A549 (cell line): ENCODE results near the gene CTNND2. TPM values are rescaled to one million over a fixed set of nuclear protein-coding genes. Genes with fewer than 3 reads are reported as not detected.

ENCODE experiments used
- ATAC-seq, 2 experiments: fragments of 200-7000 bp in 1 of 2; fragments of >200 bp in 1 of 2; cut with Nextera tagmentation in 1 of 2; cut with Tn5 transposase in 1 of 2; 3 replicates each; pipeline versions ENCODE4 v1.8.0 to v1.9.1; 2018 to 2020; ENCODE audit warnings: mild to moderate bottlenecking in 1 of 2, moderate library complexity in 1 of 2
- CTCF ChIA-PET: fragments of 300-600 bp; sonication (Branson Sonifier 250); formaldehyde crosslinking; extraction: SDS; loops from one replicate; lab custom pipeline; 2021; ENCODE audit warnings: antibody characterized with exemption, inconsistent platforms; lab: Yijun Ruan, JAX
- POLR2A ChIA-PET: fragments of 350-600 bp; formaldehyde crosslinking; extraction: SDS; loops from one replicate; lab custom pipeline; 2021; ENCODE audit warnings: antibody characterized with exemption, inconsistent platforms; lab: Yijun Ruan, JAX
- DNase-seq, 2 experiments: peaks; one replicate each; pipeline versions ENCODE4 v3.0.0 to v3.0.0-alpha.2; 2011 to 2016; ENCODE audit warnings: low read depth in 1 of 2, low spot score in 1 of 2
- FAIRE-seq: peaks from 2 replicates; lab custom pipeline; 2011; peaks lifted over from hg19 to GRCh38; lab: Jason Lieb, UNC
- H3K27ac ChIP-seq, 2 experiments: fragments of >200 bp; sonication (Bioruptor Twin); formaldehyde crosslinking; 3 replicates each; pipeline ENCODE4 v1.5.1; 2016 to 2017
- H3K4me1 ChIP-seq: fragments of >200 bp; sonication (Bioruptor Twin); formaldehyde crosslinking; 3 replicates; pipeline ENCODE4 v1.6.1; 2016
- H3K4me2 ChIP-seq: fragments of >200 bp; sonication (Bioruptor Twin); formaldehyde crosslinking; 3 replicates; pipeline ENCODE4 v1.6.1; 2016
- H3K4me3 ChIP-seq: fragments of >200 bp; sonication (Bioruptor Twin); formaldehyde crosslinking; 3 replicates; pipeline ENCODE4 v1.5.1; 2016
- H3K9me3 ChIP-seq: fragments of >200 bp; sonication (Bioruptor Twin); formaldehyde crosslinking; 3 replicates; pipeline ENCODE4 v1.6.1; 2016
- BHLHE40 ChIP-seq: IDR thresholded peaks from 2 replicates; pipeline ENCODE4 v1.6.1; 2012; ENCODE audit warnings: low read depth, low read length, inconsistent platforms
- CBX2 ChIP-seq: fragments of 200-600 bp; sonication (generic); IDR thresholded peaks from 2 replicates; pipeline ENCODE4 v1.6.1; 2016; ENCODE audit warnings: low read depth, mild to moderate bottlenecking, borderline replicate concordance
- CHD4 ChIP-seq: fragments of 200-600 bp; sonication (generic); IDR thresholded peaks from 2 replicates; pipeline ENCODE4 v1.6.1; 2016; ENCODE audit warnings: antibody characterized with exemption, mild to moderate bottlenecking, borderline replicate concordance
- EHMT2 ChIP-seq: fragments of 200-600 bp; sonication (generic); IDR thresholded peaks from 2 replicates; pipeline ENCODE4 v1.6.1; 2016; ENCODE audit warnings: antibody characterized with exemption, low read depth, mild to moderate bottlenecking, moderate library complexity
- EP300 ChIP-seq, 2 experiments: fragments of >200 bp; sonication (Bioruptor Twin); formaldehyde crosslinking; IDR thresholded peaks; 2 replicates in 1 of 2; 3 replicates in 1 of 2; pipeline ENCODE4 v1.6.1; 2016 to 2017
- ESRRA ChIP-seq: fragments of 150-350 bp; IDR thresholded peaks from 2 replicates; pipeline ENCODE4 v1.6.1; 2014; ENCODE audit warnings: mild to moderate bottlenecking, low read length, borderline replicate concordance
- FOSL2 ChIP-seq, 2 experiments: fragments of 450-650 bp in 1 of 2; fragments of >200 bp in 1 of 2; sonication (Bioruptor Twin) in 1 of 2; formaldehyde crosslinking; IDR thresholded peaks; 2 replicates each; pipeline versions ENCODE4 v1.5.0 to v1.6.1; 2016 to 2020; ENCODE audit warnings: mild to moderate bottlenecking in 1 of 2, moderate library complexity in 1 of 2
- HDAC2 ChIP-seq: fragments of 200-600 bp; sonication (generic); IDR thresholded peaks from 2 replicates; pipeline ENCODE4 v1.6.1; 2016
- HOXA7 ChIP-seq: fragments of 250-450 bp; sonication (Bioruptor Pico); IDR thresholded peaks from 2 replicates; pipeline ENCODE4 v1.5.0; 2020; ENCODE audit warnings: mild to moderate bottlenecking, moderate library complexity
- JUN ChIP-seq, 2 experiments: fragments of >200 bp; sonication (Bioruptor Twin); formaldehyde crosslinking; IDR thresholded peaks; 2 replicates in 1 of 2; 3 replicates in 1 of 2; pipeline ENCODE4 v1.6.1; 2016 to 2017
- MAFK ChIP-seq: fragments of 450-650 bp; IDR thresholded peaks from 2 replicates; pipeline ENCODE4 v1.6.1; 2014; ENCODE audit not compliant: partially characterized antibody
- MAZ ChIP-seq: fragments of 150-350 bp; IDR thresholded peaks from 2 replicates; pipeline ENCODE4 v1.6.1; 2014; ENCODE audit warnings: antibody characterized with exemption, low read depth, low read length, borderline replicate concordance
- NPAS2 ChIP-seq: fragments of 250-450 bp; sonication (Bioruptor Pico); IDR thresholded peaks from 2 replicates; pipeline ENCODE4 v1.8.0; 2022; ENCODE audit warnings: mild to moderate bottlenecking, moderate library complexity, borderline replicate concordance
- NR3C1 ChIP-seq: fragments of >200 bp; sonication (Bioruptor Twin); formaldehyde crosslinking; IDR thresholded peaks from 3 replicates; pipeline ENCODE4 v1.6.1; 2017
- PHF8 ChIP-seq: fragments of 200-600 bp; sonication (generic); IDR thresholded peaks from 2 replicates; pipeline ENCODE4 v1.6.1; 2016; ENCODE audit warnings: low read depth, mild to moderate bottlenecking, antibody characterized with exemption, moderate library complexity, borderline replicate concordance
- POLR2A ChIP-seq: IDR thresholded peaks from 2 replicates; pipeline ENCODE4 v1.6.1; 2012; ENCODE audit warnings: mild to moderate bottlenecking, low read length
- RFX5 ChIP-seq: fragments of 450-650 bp; IDR thresholded peaks from 2 replicates; pipeline ENCODE4 v1.7.1; 2014; ENCODE audit warnings: antibody characterized with exemption, mild to moderate bottlenecking, moderate library complexity
- SMC3 ChIP-seq: fragments of >200 bp; sonication (Bioruptor Twin); formaldehyde crosslinking; IDR thresholded peaks from 3 replicates; pipeline ENCODE4 v1.6.1; 2018; ENCODE audit warnings: inconsistent platforms
- SREBF2 ChIP-seq: fragments of 450-650 bp; IDR thresholded peaks from 2 replicates; pipeline ENCODE4 v1.6.1; 2014; ENCODE audit warnings: mild to moderate bottlenecking, moderate library complexity
- TFCP2L1 ChIP-seq: fragments of 250-450 bp; sonication (Bioruptor Pico); IDR thresholded peaks from 2 replicates; pipeline ENCODE4 v1.5.0; 2021; ENCODE audit warnings: mild to moderate bottlenecking
- ZNF302 ChIP-seq: fragments of 250-450 bp; sonication (Bioruptor Pico); IDR thresholded peaks from 2 replicates; pipeline ENCODE4 v1.9.0; 2021; ENCODE audit warnings: inconsistent platforms, mild to moderate bottlenecking, moderate library complexity
- ZSCAN20 ChIP-seq: fragments of 250-450 bp; sonication (Bioruptor Pico); IDR thresholded peaks from 2 replicates; pipeline ENCODE4 v1.8.0; 2022; ENCODE audit warnings: mild to moderate bottlenecking, moderate library complexity
- WGBS: methylation state at CpG from one replicate; pipeline ENCODE4 v1.1.6; 2017; ENCODE audit errors: missing lambda C conversion rate; 5-methylcytosine and 5-hydroxymethylcytosine counted together
- polyA plus RNA-seq, 4 experiments: library from polyadenylated mRNA; depleted of rRNA in 3 of 4; stranded (reverse); fragments of >200 nt; fragmentation: RNase III in 1 of 4; extraction: RNeasy Plus Mini Kit Qiagen cat#74134 plus additional on column Dnase treatment in 1 of 4; gene quantifications; 2 replicates in 3 of 4; 3 replicates in 1 of 4; pipeline ENCODE4 v1.2.3, GENCODE V29; 2011 to 2017
- TF ChIP-seq, protein P1 (sequence below): IDR thresholded peaks from 2 replicates; pipeline ENCODE4 v1.6.1; 2012
- TF ChIP-seq, protein P2 (sequence below): fragments of 450-650 bp; IDR thresholded peaks from 2 replicates; pipeline ENCODE4 v1.6.1; 2014; ENCODE audit warnings: antibody characterized with exemption
- TF ChIP-seq, protein P3 (sequence below): fragments of >200 bp; sonication (Bioruptor Twin); formaldehyde crosslinking; IDR thresholded peaks from 3 replicates; pipeline ENCODE4 v1.6.1; 2016
- TF ChIP-seq, protein P4 (sequence below): IDR thresholded peaks from 2 replicates; pipeline ENCODE4 v1.6.1; 2012; ENCODE audit warnings: low read depth, borderline replicate concordance
- TF ChIP-seq, protein P5 (sequence below): fragments of 200-600 bp; sonication (generic); IDR thresholded peaks from 2 replicates; pipeline ENCODE4 v1.6.1; 2016; ENCODE audit warnings: antibody characterized with exemption, mild to moderate bottlenecking, moderate library complexity
- TF ChIP-seq, protein P6 (sequence below): fragments of >200 bp; sonication (Bioruptor Twin); formaldehyde crosslinking; IDR thresholded peaks from 3 replicates; pipeline ENCODE4 v1.5.1; 2016

CTNND2 gene
- polyA plus RNA-seq, 2 of the 4 experiments (the other 2 are of a cell fraction), result not detected

DNA sequence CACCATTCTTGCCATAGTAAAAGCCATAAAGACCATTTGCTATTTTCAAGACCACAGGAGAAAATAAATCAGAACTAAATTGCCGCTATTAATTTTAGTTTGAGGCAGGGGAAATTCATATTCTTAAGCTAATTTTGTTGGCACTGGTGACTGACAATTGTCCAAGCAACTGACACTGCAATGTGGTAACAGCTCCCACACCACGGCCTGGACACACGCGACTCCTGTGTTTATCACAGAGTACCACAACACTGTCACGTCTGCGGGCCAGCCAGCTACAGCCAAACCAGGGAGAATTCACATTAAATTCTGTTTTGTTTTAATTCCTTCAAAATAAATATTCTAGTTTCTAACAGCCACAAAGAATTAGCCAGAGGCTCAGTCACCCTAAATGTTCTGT, 481.9 kb downstream of the CTNND2 start:
- no peaks in the 10 kb centered on the region for H3K4me1 ChIP-seq
- no peaks in the 10 kb centered on the region for H3K9me3 ChIP-seq
- TF ChIP-seq, protein P1, sequence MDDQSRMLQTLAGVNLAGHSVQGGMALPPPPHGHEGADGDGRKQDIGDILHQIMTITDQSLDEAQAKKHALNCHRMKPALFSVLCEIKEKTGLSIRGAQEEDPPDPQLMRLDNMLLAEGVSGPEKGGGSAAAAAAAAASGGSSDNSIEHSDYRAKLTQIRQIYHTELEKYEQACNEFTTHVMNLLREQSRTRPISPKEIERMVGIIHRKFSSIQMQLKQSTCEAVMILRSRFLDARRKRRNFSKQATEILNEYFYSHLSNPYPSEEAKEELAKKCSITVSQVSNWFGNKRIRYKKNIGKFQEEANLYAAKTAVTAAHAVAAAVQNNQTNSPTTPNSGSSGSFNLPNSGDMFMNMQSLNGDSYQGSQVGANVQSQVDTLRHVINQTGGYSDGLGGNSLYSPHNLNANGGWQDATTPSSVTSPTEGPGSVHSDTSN, result no peak
- TF ChIP-seq RFX5 (no peak), MAZ (no peak), HDAC2 (no peak), CHD4 (no peak)
- WGBS, result 30% methylated on average over 6 of the region's 6 CpGs
- ChIA-PET CTCF (no interaction called here), POLR2A (no interaction called here)
- DNase-seq (no peak), FAIRE-seq (no peak), ATAC-seq (no peak)
- H3K27ac ChIP-seq, result no peak overlapping the region
- H3K4me3 ChIP-seq, result no peak overlapping the region
- H3K4me2 ChIP-seq, result no peak overlapping the region

DNA sequence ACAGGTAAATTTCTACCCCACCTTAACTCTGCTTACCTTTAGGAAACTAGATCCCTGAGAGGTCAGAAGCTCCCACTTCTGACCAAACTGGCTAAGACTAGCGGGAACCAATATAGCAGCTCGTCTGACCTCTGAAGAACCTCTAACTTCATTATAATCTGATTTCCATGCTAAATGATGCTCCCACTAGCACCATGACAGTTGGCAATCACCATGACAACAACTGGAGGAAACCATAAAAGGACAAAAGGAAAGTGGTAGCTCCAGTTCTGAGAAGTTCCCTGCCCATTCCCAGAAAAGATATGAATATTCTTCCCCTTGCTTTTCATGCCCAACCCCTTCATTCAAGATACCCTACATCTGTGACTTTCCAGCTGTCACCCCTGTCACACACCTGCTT, 483.3 kb downstream of the CTNND2 start:
- TF ChIP-seq, protein P2, sequence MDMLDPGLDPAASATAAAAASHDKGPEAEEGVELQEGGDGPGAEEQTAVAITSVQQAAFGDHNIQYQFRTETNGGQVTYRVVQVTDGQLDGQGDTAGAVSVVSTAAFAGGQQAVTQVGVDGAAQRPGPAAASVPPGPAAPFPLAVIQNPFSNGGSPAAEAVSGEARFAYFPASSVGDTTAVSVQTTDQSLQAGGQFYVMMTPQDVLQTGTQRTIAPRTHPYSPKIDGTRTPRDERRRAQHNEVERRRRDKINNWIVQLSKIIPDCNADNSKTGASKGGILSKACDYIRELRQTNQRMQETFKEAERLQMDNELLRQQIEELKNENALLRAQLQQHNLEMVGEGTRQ, result no peak
- TF ChIP-seq ZNF302 (CRISPR knock-in tag) (no peak), MAFK (no peak), TFCP2L1 (no peak), NPAS2 (CRISPR knock-in tag) (no peak), CBX2 (no peak), EHMT2 (no peak), POLR2A (no peak), HOXA7 (no peak), EP300 (IDR thresholded peaks at IDR 0.05) (no peak), BHLHE40 (no peak), ESRRA (no peak), JUN (IDR thresholded peaks at IDR 0.05) (no peak)
- TF ChIP-seq, protein P3, sequence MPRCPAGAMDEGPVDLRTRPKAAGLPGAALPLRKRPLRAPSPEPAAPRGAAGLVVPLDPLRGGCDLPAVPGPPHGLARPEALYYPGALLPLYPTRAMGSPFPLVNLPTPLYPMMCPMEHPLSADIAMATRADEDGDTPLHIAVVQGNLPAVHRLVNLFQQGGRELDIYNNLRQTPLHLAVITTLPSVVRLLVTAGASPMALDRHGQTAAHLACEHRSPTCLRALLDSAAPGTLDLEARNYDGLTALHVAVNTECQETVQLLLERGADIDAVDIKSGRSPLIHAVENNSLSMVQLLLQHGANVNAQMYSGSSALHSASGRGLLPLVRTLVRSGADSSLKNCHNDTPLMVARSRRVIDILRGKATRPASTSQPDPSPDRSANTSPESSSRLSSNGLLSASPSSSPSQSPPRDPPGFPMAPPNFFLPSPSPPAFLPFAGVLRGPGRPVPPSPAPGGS, result no peak
- TF ChIP-seq, protein P4, sequence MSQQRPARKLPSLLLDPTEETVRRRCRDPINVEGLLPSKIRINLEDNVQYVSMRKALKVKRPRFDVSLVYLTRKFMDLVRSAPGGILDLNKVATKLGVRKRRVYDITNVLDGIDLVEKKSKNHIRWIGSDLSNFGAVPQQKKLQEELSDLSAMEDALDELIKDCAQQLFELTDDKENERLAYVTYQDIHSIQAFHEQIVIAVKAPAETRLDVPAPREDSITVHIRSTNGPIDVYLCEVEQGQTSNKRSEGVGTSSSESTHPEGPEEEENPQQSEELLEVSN, result no peak
- WGBS, result 37% methylated on average over 2 of the region's 2 CpGs
- no peak for ATAC-seq
- FAIRE-seq, result no peak
- no peak for DNase-seq
- CTCF ChIA-PET, result no interaction called here
- Histone ChIP-seq H3K4me3 (no peak overlapping the region), H3K9me3 (no peaks in the 10 kb centered on the region), H3K27ac (no peak overlapping the region), H3K4me1 (no peaks in the 10 kb centered on the region), H3K4me2 (no peak overlapping the region)
- POLR2A ChIA-PET, result no interaction called here

DNA sequence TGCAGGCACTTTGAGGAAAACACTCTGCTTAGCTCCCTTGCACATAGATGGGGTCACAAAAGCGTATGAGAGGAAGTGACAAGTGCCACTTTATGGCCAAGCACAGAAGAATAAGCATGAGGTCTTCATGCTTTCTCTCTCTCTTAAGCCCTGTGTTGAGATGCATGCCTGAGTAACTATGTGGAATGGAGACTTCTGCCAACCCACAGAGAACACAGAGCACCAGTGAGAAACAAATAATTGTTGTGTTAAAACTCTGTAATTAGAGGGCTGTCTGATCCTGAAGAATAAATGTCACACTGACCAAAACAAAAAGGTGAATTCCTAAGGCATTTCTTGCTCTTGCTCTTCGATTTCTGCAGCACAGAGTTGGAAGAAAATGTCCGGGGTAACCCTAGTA, 488.5 kb downstream of the CTNND2 start:
- ChIA-PET POLR2A (no interaction called here), CTCF (no interaction called here)
- Histone ChIP-seq H3K27ac (no peak overlapping the region), H3K4me2 (no peak overlapping the region), H3K9me3 (no peaks in the 10 kb centered on the region), H3K4me3 (no peak overlapping the region), H3K4me1 (no peaks in the 10 kb centered on the region)
- FAIRE-seq (no peak), ATAC-seq (no peak), DNase-seq (no peak)
- no peak for TF ChIP-seq PHF8
- TF ChIP-seq NR3C1, result no peak
- TF ChIP-seq, protein P5, sequence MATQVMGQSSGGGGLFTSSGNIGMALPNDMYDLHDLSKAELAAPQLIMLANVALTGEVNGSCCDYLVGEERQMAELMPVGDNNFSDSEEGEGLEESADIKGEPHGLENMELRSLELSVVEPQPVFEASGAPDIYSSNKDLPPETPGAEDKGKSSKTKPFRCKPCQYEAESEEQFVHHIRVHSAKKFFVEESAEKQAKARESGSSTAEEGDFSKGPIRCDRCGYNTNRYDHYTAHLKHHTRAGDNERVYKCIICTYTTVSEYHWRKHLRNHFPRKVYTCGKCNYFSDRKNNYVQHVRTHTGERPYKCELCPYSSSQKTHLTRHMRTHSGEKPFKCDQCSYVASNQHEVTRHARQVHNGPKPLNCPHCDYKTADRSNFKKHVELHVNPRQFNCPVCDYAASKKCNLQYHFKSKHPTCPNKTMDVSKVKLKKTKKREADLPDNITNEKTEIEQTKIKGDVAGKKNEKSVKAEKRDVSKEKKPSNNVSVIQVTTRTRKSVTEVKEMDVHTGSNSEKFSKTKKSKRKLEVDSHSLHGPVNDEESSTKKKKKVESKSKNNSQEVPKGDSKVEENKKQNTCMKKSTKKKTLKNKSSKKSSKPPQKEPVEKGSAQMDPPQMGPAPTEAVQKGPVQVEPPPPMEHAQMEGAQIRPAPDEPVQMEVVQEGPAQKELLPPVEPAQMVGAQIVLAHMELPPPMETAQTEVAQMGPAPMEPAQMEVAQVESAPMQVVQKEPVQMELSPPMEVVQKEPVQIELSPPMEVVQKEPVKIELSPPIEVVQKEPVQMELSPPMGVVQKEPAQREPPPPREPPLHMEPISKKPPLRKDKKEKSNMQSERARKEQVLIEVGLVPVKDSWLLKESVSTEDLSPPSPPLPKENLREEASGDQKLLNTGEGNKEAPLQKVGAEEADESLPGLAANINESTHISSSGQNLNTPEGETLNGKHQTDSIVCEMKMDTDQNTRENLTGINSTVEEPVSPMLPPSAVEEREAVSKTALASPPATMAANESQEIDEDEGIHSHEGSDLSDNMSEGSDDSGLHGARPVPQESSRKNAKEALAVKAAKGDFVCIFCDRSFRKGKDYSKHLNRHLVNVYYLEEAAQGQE, result no peak
- no peak for TF ChIP-seq EHMT2
- TF ChIP-seq ZSCAN20 (CRISPR knock-in tag), result no peak
- TF ChIP-seq SREBF2, result no peak
- no peak for TF ChIP-seq FOSL2 (IDR thresholded peaks at IDR 0.05)
- TF ChIP-seq FOSL2 (CRISPR knock-in tag; IDR thresholded peaks at IDR 0.05), result no peak
- TF ChIP-seq SMC3, result no peak
- no peak for TF ChIP-seq HDAC2
- TF ChIP-seq, protein P6, sequence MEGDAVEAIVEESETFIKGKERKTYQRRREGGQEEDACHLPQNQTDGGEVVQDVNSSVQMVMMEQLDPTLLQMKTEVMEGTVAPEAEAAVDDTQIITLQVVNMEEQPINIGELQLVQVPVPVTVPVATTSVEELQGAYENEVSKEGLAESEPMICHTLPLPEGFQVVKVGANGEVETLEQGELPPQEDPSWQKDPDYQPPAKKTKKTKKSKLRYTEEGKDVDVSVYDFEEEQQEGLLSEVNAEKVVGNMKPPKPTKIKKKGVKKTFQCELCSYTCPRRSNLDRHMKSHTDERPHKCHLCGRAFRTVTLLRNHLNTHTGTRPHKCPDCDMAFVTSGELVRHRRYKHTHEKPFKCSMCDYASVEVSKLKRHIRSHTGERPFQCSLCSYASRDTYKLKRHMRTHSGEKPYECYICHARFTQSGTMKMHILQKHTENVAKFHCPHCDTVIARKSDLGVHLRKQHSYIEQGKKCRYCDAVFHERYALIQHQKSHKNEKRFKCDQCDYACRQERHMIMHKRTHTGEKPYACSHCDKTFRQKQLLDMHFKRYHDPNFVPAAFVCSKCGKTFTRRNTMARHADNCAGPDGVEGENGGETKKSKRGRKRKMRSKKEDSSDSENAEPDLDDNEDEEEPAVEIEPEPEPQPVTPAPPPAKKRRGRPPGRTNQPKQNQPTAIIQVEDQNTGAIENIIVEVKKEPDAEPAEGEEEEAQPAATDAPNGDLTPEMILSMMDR, result no peak
- WGBS, result 0% methylated on average over 3 of the region's 3 CpGs
